Smooth muscle cell (in vitro differentiated cells): Measurements from ENCODE around the gene SAMD1. TPM values are rescaled to one million over a fixed set of nuclear protein-coding genes. Genes with fewer than 3 reads are reported as not detected.

Source experiments
- DNase-seq: peaks from one replicate; lab custom pipeline; 2025; ENCODE audit not compliant: unreplicated experiment; lab: John Stamatoyannopoulos, UW
- H2AFZ ChIP-seq: fragments of 200-600 bp; sonication (generic); 2 replicates; pipeline ENCODE4 v1.6.0; 2016; ENCODE audit warnings: antibody characterized with exemption, low read depth, mild to moderate bottlenecking
- H3F3A ChIP-seq: fragments of 200-600 bp; sonication (generic); 2 replicates; pipeline ENCODE4 v1.6.0; 2017; ENCODE audit warnings: antibody characterized with exemption, low read depth
- H3K27ac ChIP-seq: fragments of 200-600 bp; sonication (generic); 2 replicates; pipeline ENCODE4 v1.5.1; 2016; ENCODE audit warnings: low read depth, mild to moderate bottlenecking
- H3K27me3 ChIP-seq: fragments of 200-600 bp; sonication (generic); 2 replicates; pipeline ENCODE4 v1.6.1; 2016; ENCODE audit warnings: low read depth, mild to moderate bottlenecking
- H3K36me3 ChIP-seq: fragments of 200-600 bp; sonication (generic); 2 replicates; pipeline ENCODE4 v1.5.1; 2016; ENCODE audit warnings: low read depth
- H3K4me1 ChIP-seq: fragments of 200-600 bp; sonication (generic); 2 replicates; pipeline ENCODE4 v1.5.1; 2016; ENCODE audit warnings: low read depth
- H3K4me2 ChIP-seq: fragments of 200-600 bp; sonication (generic); 2 replicates; pipeline ENCODE4 v1.6.0; 2016; ENCODE audit warnings: mild to moderate bottlenecking
- H3K4me3 ChIP-seq: fragments of 200-600 bp; sonication (generic); 2 replicates; pipeline ENCODE4 v1.5.1; 2016; ENCODE audit warnings: mild to moderate bottlenecking
- H3K79me2 ChIP-seq: fragments of 200-600 bp; sonication (generic); 2 replicates; pipeline ENCODE4 v1.6.0; 2016; ENCODE audit warnings: low read depth, mild to moderate bottlenecking
- H3K9ac ChIP-seq: fragments of 200-600 bp; sonication (generic); 2 replicates; pipeline ENCODE4 v1.6.0; 2016; ENCODE audit warnings: low read depth
- H3K9me3 ChIP-seq: fragments of 200-600 bp; sonication (generic); replicated peaks from 2 replicates; pipeline ENCODE4 v1.5.1; 2016; ENCODE audit warnings: low read depth
- H4K20me1 ChIP-seq: fragments of 200-600 bp; sonication (generic); 2 replicates; pipeline ENCODE4 v1.6.0; 2016; ENCODE audit warnings: low read depth
- CTCF ChIP-seq: fragments of 200-600 bp; sonication (generic); IDR thresholded peaks from 2 replicates; pipeline ENCODE4 v1.5.1; 2017; ENCODE audit warnings: borderline replicate concordance, mild to moderate bottlenecking, antibody characterized with exemption; ENCODE audit not compliant: insufficient read depth, poor library complexity, severe bottlenecking
- WGBS: methylation state at CpG from one replicate; pipeline ENCODE4 v1.1.7; 2016; ENCODE audit warnings: low lambda C conversion rate; 5-methylcytosine and 5-hydroxymethylcytosine counted together
- polyA plus RNA-seq: library from polyadenylated mRNA; unstranded; fragments of >200 nt; fragmentation: Nextera tagmentation; extraction: Ambion mirVana; gene quantifications from 2 replicates; pipeline ENCODE4 v1.2.1, GENCODE V29; 2016
- total RNA-seq: library from RNA; depleted of rRNA; stranded (reverse); fragments of >200 nt; gene quantifications from 2 replicates; pipeline ENCODE4 v1.2.3, GENCODE V29; 2014

The SAMD1 gene
- total and polyA plus RNA-seq, 2 experiments from 2014 or later = 35.0 to 71.3 TPM

- H3K9me3 ChIP-seq = no peaks in the 10 kb centered on the region
- H3F3A ChIP-seq = no peaks in the 10 kb centered on the region
- 95% methylated on average over 6 of the region's 6 CpGs for WGBS
- no peak overlapping the region for H3K4me3 ChIP-seq
- peaks cover 9% of the 10 kb centered on the region for H3K27me3 ChIP-seq
- H2AFZ ChIP-seq = no peak overlapping the region
- no peaks in the 10 kb centered on the region for H3K4me1 ChIP-seq
- no peak for TF ChIP-seq CTCF
- no peak overlapping the region for H3K27ac ChIP-seq
- H3K79me2 ChIP-seq = no peaks in the 10 kb centered on the region
- H4K20me1 ChIP-seq = no peaks in the 10 kb centered on the region
- H3K9ac ChIP-seq = no peak overlapping the region
- DNase-seq = no peak
- no peaks in the 10 kb centered on the region for H3K36me3 ChIP-seq
- H3K4me2 ChIP-seq = no peak overlapping the region
Observed at GRCh38 chr19:14054099-14054498, 36.5 kb downstream of the SAMD1 start.

- Histone ChIP-seq H2AFZ (no peak overlapping the region), H3K79me2 (no peaks in the 10 kb centered on the region), H3F3A (no peaks in the 10 kb centered on the region), H3K36me3 (no peaks in the 10 kb centered on the region), H3K4me1 (no peaks in the 10 kb centered on the region), H3K4me3 (no peak overlapping the region), H3K9ac (no peak overlapping the region), H3K4me2 (no peak overlapping the region), H3K27ac (no peak overlapping the region), H4K20me1 (no peaks in the 10 kb centered on the region), H3K27me3 (peaks cover 3% of the 10 kb centered on the region), H3K9me3 (no peaks in the 10 kb centered on the region)
- no peak for DNase-seq
- 100% methylated on average over 11 of the region's 11 CpGs for WGBS
- no peak for TF ChIP-seq CTCF
Observed at GRCh38 chr19:14053500-14053899, 37.1 kb downstream of the SAMD1 start.

- no peaks in the 10 kb centered on the region for H3F3A ChIP-seq
- H3K4me3 ChIP-seq = no peak overlapping the region
- H3K27me3 ChIP-seq = no peaks in the 10 kb centered on the region
- H4K20me1 ChIP-seq = no peaks in the 10 kb centered on the region
- no peaks in the 10 kb centered on the region for H3K79me2 ChIP-seq
- no peak for DNase-seq
- no peak overlapping the region for H3K27ac ChIP-seq
- no peak overlapping the region for H3K9ac ChIP-seq
- no peaks in the 10 kb centered on the region for H3K36me3 ChIP-seq
- WGBS = 88% methylated on average over 3 of the region's 3 CpGs
- no peaks in the 10 kb centered on the region for H3K4me1 ChIP-seq
- H3K4me2 ChIP-seq = no peak overlapping the region
- no peak overlapping the region for H2AFZ ChIP-seq
- no peak for TF ChIP-seq CTCF
- H3K9me3 ChIP-seq = no peaks in the 10 kb centered on the region
Observed at GRCh38 chr19:14053032-14053431, 37.5 kb downstream of the SAMD1 start.

GRCh38 chr19:14052470-14052869 lies 38.1 kb downstream of the SAMD1 start:
- TF ChIP-seq CTCF = no peak

More at GRCh38 chr19:14052470-14052869, 38.1 kb downstream of the SAMD1 start:
- H3K79me2 ChIP-seq = no peaks in the 10 kb centered on the region
- 97% methylated on average over 6 of the region's 6 CpGs for WGBS
- no peak overlapping the region for H3K4me2 ChIP-seq
- DNase-seq = no peak
- H3K27me3 ChIP-seq = no peaks in the 10 kb centered on the region
- no peak overlapping the region for H3K27ac ChIP-seq
- H2AFZ ChIP-seq = no peak overlapping the region
- H3K36me3 ChIP-seq = no peaks in the 10 kb centered on the region
- no peak overlapping the region for H3K9ac ChIP-seq
- no peaks in the 10 kb centered on the region for H4K20me1 ChIP-seq
- no peak overlapping the region for H3K4me3 ChIP-seq
- no peaks in the 10 kb centered on the region for H3K4me1 ChIP-seq
- no peaks in the 10 kb centered on the region for H3K9me3 ChIP-seq
- no peaks in the 10 kb centered on the region for H3F3A ChIP-seq
